Measurements from ENCODE around the gene ICE1.

ICE1 gene

GRCh38 chr5:5480481-5481111 is 58.1 kb downstream of the ICE1 start:
- DNase-seq (ENCODE audit: low read depth), result no peak
- TF ChIP-seq CTCF (IDR thresholded peaks at IDR 0.05; ENCODE audit: insufficient read depth, low read depth, low read length, missing control alignments), result no peak
- H3K4me3 ChIP-seq (ENCODE audit: low read depth, low read length), result no peak overlapping the region

GRCh38 chr5:5481206-5481605 is 58.7 kb downstream of the ICE1 start:
- TF ChIP-seq CTCF (IDR thresholded peaks at IDR 0.05; ENCODE audit: insufficient read depth, low read depth, low read length, missing control alignments), result no peak
- H3K4me3 ChIP-seq (ENCODE audit: low read depth, low read length), result no peak overlapping the region
- DNase-seq (ENCODE audit: low read depth), result peak; percentile 29

- no peak for TF ChIP-seq CTCF (IDR thresholded peaks at IDR 0.05; ENCODE audit: insufficient read depth, low read depth, low read length, missing control alignments)
Measured at GRCh38 chr5:5481633-5482032, 59.2 kb downstream of the ICE1 start.

GRCh38 chr5:5483350-5483749 is 60.9 kb downstream of the ICE1 start:
- no peak overlapping the region for H3K4me3 ChIP-seq (ENCODE audit: low read depth, low read length)
- no peak for TF ChIP-seq CTCF (IDR thresholded peaks at IDR 0.05; ENCODE audit: insufficient read depth, low read depth, low read length, missing control alignments)
- no peak for DNase-seq (ENCODE audit: low read depth)

More at GRCh38 chr5:5481633-5482032, 59.2 kb downstream of the ICE1 start:
- H3K4me3 ChIP-seq (ENCODE audit: low read depth, low read length), result no peak overlapping the region
- no peak for DNase-seq (ENCODE audit: low read depth)

GRCh38 chr5:5483880-5484598 is 61.6 kb downstream of the ICE1 start:
- no peak overlapping the region for H3K4me3 ChIP-seq (ENCODE audit: low read depth, low read length)
- TF ChIP-seq CTCF (IDR thresholded peaks at IDR 0.05; ENCODE audit: insufficient read depth, low read depth, low read length, missing control alignments), result no peak
- no peak for DNase-seq (ENCODE audit: low read depth)

- no peak overlapping the region for H3K4me3 ChIP-seq (ENCODE audit: low read depth, low read length)
- no peak for DNase-seq (ENCODE audit: low read depth)
- no peak for TF ChIP-seq CTCF (IDR thresholded peaks at IDR 0.05; ENCODE audit: insufficient read depth, low read depth, low read length, missing control alignments)
Measured at GRCh38 chr5:5486122-5486521, 63.6 kb downstream of the ICE1 start.
